Adrenal gland (tissue), 5 donors: Measurements from ENCODE around the gene MID1IP1.

ENCODE experiments used
- CTCF ChIP-seq, 6 experiments: fragments of 450-650 bp in 4 of 6; fragments of 200-600 bp in 2 of 6; sonication (generic) in 1 of 6; IDR thresholded peaks; 1 replicate in 5 of 6; 2 replicates in 1 of 6; pipeline versions ENCODE4 v1.5.1 to v1.8.0; 2016 to 2021; ENCODE audit warnings: antibody characterized with exemption in 6 of 6, mild to moderate bottlenecking in 2 of 6, moderate library complexity in 1 of 6
- POLR2A ChIP-seq, 2 donors: fragments of 450-650 bp; IDR thresholded peaks; one replicate each; pipeline ENCODE4 v1.6.1; 2017; ENCODE audit warnings: antibody characterized with exemption in 2 of 2, mild to moderate bottlenecking in 2 of 2, moderate library complexity in 1 of 2
- donor health status: DM: no; HTN: no; CAD: no.

- TF ChIP-seq CTCF (IDR thresholded peaks at IDR 0.05) (no peak), POLR2A (IDR thresholded peaks at IDR 0.05) (no peak)
Observed at GRCh38 chrX:38848671-38849455, 47.6 kb downstream of the MID1IP1 start.
